ENCODE results near the gene BHMT2. TPM values are rescaled to one million over a fixed set of nuclear protein-coding genes. Genes with fewer than 3 reads are reported as not detected.

The BHMT2 gene
- total RNA-seq, 1 experiment from 2014 or later, result not detected

DNA sequence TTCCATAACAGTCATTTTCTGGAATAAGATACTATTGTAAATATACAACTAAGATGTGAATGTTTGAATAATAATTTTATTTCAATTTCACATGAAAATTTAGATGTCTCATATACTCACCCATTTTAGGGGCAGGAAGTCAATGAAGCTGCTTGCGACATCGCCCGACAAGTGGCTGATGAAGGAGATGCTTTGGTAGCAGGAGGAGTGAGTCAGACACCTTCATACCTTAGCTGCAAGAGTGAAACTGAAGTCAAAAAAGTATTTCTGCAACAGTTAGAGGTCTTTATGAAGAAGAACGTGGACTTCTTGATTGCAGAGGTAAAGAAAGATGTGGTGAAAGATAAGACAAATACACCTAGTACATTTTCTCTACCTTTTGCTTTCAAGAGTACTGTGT, 50.7 kb downstream of the BHMT2 start:
- DNase-seq (ENCODE audit: low spot score), result no peak

DNA sequence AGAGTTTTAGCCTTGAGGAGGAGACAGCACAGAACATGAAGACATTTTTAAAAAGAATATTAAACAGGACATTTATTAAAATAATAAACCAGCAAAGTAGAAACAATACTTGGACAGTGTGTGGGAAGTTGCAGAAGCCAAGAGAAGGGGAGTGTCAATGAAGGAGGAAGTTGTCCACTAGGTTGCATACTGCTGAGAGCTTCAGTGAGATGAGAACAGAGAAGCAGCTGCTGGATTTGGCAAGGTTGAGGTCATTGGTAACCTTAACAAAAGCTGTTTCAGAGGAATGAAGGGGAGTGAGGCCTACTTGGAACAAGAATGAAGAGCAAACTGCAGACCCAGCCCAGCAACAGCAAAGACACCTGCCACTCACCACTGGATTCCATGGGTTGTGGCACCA, 53.4 kb downstream of the BHMT2 start:
- no peak for DNase-seq (ENCODE audit: low spot score)

DNA sequence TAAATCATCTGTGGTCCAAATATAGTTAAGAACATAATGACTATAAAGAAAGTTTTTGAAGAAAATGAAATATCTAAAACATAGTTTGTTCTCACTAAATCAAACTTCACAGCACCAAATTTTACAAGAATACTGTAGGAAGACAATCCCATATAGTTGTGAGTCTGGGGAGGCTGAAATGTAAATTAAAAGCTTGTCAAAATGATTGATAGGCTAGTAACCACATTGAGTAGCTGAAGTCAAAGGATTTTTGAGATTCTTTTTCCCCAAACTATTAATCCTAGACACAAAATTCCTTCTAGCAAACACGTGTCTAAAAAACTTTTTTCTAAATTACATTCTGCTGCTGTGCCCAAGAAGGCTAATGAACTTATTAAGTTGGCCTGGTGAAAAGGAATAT, 55.0 kb downstream of the BHMT2 start:
- no peak for DNase-seq (ENCODE audit: low spot score)

DNA sequence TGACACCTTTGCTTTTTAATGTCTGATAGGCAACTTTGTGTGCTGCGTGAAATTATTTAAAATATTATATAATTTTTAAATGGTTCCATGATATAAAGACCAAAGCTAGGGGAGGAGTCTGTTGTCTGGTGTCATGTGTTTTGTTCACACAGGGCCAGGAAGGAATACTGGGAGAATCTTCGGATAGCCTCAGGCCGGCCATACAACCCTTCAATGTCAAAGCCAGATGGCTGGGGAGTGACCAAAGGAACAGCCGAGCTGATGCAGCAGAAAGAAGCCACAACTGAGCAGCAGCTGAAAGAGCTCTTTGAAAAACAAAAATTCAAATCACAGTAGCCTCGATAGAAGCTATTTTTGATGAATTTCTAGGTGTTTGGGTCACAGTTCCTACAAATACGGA, 61.2 kb downstream of the BHMT2 start:
- DNase-seq (ENCODE audit: low spot score), result no peak

DNA sequence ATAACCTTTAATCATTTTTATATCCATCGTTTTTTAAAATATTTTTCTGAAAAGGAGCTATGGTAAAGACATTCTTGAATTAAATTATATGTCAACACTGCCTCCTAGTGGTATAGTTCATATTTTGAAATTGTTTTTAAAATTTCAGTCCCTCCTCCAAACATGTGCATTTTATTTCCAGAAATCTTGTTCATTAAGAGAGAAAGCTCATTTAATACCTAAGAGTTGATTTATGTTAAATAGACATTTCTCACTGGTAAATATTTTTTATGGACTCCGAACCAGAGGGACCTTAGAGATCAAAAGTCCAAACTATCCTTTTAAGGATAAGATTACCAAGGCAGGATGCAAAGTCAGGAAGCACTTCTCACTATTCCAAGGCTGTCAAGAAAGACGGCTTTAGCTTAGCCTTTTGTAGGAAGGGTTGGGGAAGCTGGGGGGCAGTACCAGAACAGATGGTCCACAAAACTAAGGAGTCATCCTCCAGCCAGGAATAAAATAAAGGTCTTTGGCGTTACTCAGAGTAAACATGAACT, 63.6 kb downstream of the BHMT2 start:
- peak; percentile 45 for DNase-seq (ENCODE audit: low spot score)

DNA sequence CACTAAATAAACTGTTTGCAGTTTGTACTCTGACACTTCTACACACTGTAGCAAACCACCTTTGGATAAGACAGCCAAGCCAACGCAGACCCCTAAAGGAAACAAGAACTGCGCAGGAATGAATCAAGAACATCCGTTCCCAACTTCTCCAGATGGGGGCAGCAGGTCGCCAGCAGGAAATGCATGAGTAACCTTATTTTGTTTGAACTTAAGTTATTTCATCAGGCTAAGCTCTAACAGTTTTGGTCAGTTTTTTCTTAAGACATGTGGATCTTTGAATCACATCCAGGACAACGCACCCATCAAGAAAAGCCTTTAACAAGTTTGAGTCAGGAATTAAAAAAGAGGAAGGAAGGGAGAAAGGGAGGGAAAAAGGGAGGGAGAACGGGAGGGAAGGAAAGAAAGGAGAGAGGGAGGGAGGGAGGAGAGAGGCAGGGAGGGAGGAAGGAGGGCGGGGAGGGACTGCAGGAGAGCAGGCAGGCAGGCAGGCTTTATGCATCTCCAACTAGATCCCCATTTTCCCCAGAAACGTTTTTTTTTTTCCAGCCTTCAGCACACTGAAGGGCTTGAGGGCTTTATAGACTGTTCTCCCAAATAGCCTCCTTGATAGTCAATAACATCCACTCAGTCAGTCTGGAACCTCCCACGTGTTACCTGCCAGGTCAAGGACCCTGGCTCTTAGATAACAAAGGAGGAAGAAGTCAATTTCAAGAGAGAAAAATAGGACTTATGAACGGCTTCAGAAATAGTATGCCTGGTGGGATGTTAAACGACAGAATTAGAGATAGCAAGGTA, 64.3 kb downstream of the BHMT2 start:
- DNase-seq (ENCODE audit: low spot score), result peak; percentile 82

DNA sequence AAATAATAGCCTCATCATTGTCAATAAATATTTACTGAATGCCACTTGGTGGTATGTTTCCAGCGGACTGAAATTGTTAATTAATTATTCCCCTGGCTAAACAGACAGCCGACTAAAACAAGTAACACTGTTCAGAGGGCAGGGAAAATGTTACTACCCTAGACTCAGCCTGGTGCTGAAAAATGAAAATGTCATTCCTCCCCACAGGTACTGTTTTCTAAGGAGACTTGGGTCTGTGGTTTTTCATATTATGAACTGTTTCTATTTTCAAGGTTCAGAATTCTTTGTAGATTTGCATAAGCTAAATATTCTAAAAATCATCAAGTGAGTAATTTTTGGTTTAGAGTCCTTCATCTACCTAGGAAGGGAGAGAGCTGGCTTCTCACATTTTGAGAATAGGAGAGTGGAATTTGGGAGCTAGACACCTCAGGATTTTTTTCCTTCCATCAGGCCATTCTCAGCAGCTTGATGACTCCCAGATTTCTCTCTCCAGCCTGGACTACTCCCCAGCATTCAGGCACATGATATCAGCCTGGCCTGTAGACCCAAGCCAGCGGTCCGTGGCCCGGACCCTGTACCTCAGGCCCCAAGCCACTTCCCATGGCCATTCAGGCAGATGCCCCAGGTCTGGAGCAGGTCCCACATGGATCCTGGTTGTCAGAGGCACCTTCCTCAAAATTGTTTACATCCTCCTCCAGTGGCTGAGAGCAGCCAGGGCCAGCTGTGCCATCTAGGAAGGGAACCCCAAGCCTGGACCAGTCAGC, 66.4 kb downstream of the BHMT2 start:
- no peak for DNase-seq (ENCODE audit: low spot score)

DNA sequence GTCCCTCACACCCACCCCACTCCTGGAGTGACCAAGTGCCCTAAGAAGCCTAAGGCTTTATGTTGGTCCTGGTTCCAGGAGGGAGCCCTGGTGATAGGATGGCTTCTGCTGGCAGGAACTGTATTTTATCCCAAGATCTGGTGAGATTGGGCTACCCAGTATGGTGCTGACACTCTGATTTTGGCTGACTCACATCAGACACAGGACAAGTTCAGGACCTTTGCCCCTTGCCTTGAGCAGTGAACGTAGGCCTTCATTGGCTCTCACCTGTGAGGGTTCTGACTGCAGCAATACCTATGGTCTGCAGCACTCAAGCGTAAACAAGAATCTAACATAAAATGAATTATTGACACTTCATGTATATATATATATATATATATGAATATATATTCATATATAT, 67.1 kb downstream of the BHMT2 start:
- no peak for DNase-seq (ENCODE audit: low spot score)

Other genes starting within 250 kb of the BHMT2 start
- gene ARSB, start 84.5 kb upstream of the BHMT2 start, total RNA-seq (2014; rRNA removed; shearing (Covaris generic)), result 13.4 and 14.4 TPM in 2 replicates
- 0.12 TPM in 1 of 2 replicates, not detected in the other for gene DMGDH, start 93 bp upstream of the BHMT2 start, total RNA-seq (2014; rRNA removed; shearing (Covaris generic))
- not detected in 2 replicates for gene BHMT, start 42.0 kb downstream of the BHMT2 start, total RNA-seq (2014; rRNA removed; shearing (Covaris generic))
- 10.4 and 12.6 TPM in 2 replicates for gene JMY, start 166.4 kb downstream of the BHMT2 start, total RNA-seq (2014; rRNA removed; shearing (Covaris generic))

Data from A172 (cell line).